Spinal cord (tissue), 10 donors: ENCODE results near the gene RNF149. TPM values are rescaled to one million over a fixed set of nuclear protein-coding genes. Genes with fewer than 3 reads are reported as not detected.

Experiments used
- DNase-seq, 6 donors: peaks; one replicate each; pipeline versions ENCODE4 v3.0.0 to v3.0.0-alpha.2; 2013 to 2015; ENCODE audit warnings: low spot score in 6 of 6, low read depth in 4 of 6
- H3K27ac ChIP-seq: one replicate; pipeline ENCODE4 v1.5.1; 2013; ENCODE audit warnings: low read depth, low read length, control low read depth
- H3K27me3 ChIP-seq: one replicate; pipeline ENCODE4 v1.6.1; 2013; ENCODE audit warnings: low read length; ENCODE audit not compliant: control insufficient read depth, insufficient read depth
- H3K36me3 ChIP-seq: one replicate; pipeline ENCODE4 v1.6.1; 2013; ENCODE audit warnings: low read length; ENCODE audit not compliant: control insufficient read depth, insufficient read depth
- H3K4me1 ChIP-seq: one replicate; pipeline ENCODE4 v1.6.1; 2013; ENCODE audit warnings: low read length; ENCODE audit not compliant: control insufficient read depth, insufficient read depth
- H3K4me3 ChIP-seq: one replicate; pipeline ENCODE4 v1.5.1; 2013; ENCODE audit warnings: low read depth, low read length, control low read depth
- H3K9me3 ChIP-seq: one replicate; pipeline ENCODE4 v1.6.1; 2013; ENCODE audit warnings: low read length; ENCODE audit not compliant: control insufficient read depth, insufficient read depth
- WGBS: methylation state at CpG from one replicate; pipeline ENCODE4 v1.1.5; 2013; ENCODE audit warnings: missing lambda C conversion rate; ENCODE audit not compliant: insufficient coverage; 5-methylcytosine and 5-hydroxymethylcytosine counted together
- polyA plus RNA-seq, 2 donors: library from polyadenylated mRNA; unstranded; fragments of 120-200 nt; gene quantifications; one replicate each; pipeline ENCODE4 v1.2.1, GENCODE V29; 2013; ENCODE audit not compliant: insufficient read length in 2 of 2
- small RNA-seq: library from RNA; depleted of rRNA; stranded (forward); fragments of <200 nt; gene quantifications from one replicate; pipeline ENCODE3, GENCODE V24; 2014; ENCODE audit warnings: low replicate concordance
- total RNA-seq, 2 donors: library from RNA; depleted of rRNA in 1 of 2; stranded (reverse); fragments of 120-200 nt in 1 of 2; fragments of >200 nt in 1 of 2; gene quantifications; one replicate each; pipeline versions ENCODE4 v1.2.3 to v1.2.4, GENCODE V29; 2013 to 2014
- donor health status: healthy.

The RNF149 gene
- total and polyA plus RNA-seq, 4 donors: 31.8 to 55.8 (median 39.7) TPM

DNA sequence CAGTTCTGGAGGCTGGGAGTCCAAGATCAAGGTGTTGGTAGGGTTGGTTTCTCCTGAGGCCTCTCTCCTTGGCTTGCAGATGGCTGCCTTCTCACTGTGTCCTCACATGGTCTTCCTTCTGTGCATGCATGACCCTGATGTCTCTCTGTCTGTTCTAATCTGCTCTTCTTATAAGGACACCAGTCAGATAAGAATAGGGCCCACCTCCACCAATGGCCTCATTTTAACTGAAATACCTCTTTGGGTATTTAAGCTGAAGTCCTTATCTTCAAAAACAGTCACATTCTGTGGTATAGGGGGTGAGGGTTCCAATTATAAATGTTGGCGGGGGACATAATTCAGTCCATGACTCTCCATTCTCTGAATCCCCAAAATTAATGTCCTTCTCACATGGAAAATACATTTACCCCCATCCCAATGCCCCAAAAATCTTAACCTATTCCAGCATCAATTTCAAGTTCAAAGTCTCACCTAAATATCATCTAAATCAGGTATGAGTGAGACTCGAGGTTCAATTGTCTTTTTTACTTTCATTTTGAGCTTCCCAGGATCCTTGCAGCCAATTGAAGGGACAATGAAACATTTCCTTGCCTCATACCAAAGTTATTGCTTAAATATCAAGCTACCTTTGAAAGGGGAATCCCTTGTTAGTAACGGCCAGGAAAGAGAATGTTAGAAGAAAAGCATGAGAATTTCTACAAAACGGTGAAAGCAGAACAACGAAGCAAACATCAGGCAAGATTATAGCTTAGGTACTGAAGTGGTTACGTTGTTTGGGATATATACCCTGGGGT lies 76.4 kb downstream of the RNF149 start:
- DNase-seq: no peak
- Histone ChIP-seq H3K36me3 (no peaks in the 10 kb centered on the region), H3K9me3 (no peaks in the 10 kb centered on the region), H3K4me1 (no peaks in the 10 kb centered on the region), H3K4me3 (no peak overlapping the region), H3K27me3 (no peaks in the 10 kb centered on the region), H3K27ac (no peak overlapping the region)
- 93% methylated on average over 4 of the region's 6 CpGs for WGBS

DNA sequence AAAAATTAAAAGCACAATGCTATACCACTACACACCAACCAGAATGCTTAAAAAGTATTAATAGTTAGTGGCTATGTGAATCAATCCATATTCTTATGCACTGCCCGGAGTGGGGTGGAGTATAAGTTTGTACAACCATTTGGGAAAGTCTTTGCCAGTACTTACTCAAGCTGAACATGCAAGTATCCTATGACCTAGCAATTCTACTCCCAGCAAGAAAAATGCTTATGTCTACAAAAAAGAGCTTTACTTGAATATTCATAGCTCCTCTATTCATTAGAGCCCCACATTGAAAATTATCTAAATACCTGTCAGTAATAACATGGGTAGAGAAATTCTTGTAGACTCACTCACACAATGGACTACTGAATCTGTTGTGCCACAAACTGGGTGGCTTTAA lies 77.3 kb downstream of the RNF149 start:
- H3K9me3 ChIP-seq: no peaks in the 10 kb centered on the region
- no peaks in the 10 kb centered on the region for H3K36me3 ChIP-seq
- no CpG with 5 or more reads among the region's 1 CpG for WGBS
- H3K27me3 ChIP-seq: no peaks in the 10 kb centered on the region
- H3K4me1 ChIP-seq: no peaks in the 10 kb centered on the region
- H3K4me3 ChIP-seq: no peak overlapping the region
- no peak overlapping the region for H3K27ac ChIP-seq
- DNase-seq: no peak

DNA sequence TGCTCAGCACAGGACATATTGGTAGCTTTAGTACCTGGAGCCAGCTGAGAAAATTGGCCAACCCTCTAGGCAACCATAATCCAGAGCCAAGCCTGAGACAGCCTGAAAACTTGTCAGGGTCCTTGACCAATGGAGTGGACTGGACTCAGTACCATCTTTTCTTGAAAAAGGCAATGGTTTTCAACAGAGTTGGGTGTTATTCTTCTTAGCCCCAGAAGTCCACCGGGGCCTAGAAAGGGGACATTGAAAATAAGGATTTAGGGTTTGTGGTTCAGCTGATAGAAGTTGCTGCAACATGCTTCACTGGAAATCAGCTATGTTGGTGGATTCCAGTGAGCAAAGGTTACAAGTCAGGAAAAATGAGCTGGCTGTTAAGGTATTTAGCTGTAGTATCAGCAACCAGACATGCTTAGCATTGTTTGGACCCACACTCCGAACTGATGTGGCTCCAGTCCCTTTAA lies 77.9 kb downstream of the RNF149 start:
- H3K36me3 ChIP-seq: no peaks in the 10 kb centered on the region
- H3K4me1 ChIP-seq: no peaks in the 10 kb centered on the region
- H3K4me3 ChIP-seq: no peak overlapping the region
- no peaks in the 10 kb centered on the region for H3K9me3 ChIP-seq
- H3K27me3 ChIP-seq: no peaks in the 10 kb centered on the region
- H3K27ac ChIP-seq: no peak overlapping the region
- WGBS: 100% methylated on average over 1 of the region's 2 CpGs
- no peak for DNase-seq

Small RNA genes lying within 50 kb of the gene (small RNA-seq; reads per million reads assigned to genes)
- 0.12 reads per million for gene MIR5696
- 116 reads per million, percentile 98 among the genes with 10 or more reads in this experiment for gene SNORD89

Other genes starting within 250 kb of the RNF149 start
- gene TBC1D8, start 157.3 kb downstream of the RNF149 start, total RNA-seq: 10 to 100 TPM; 16.7 to 21.3 TPM
- gene TBC1D8, start 157.3 kb downstream of the RNF149 start, polyA plus RNA-seq: 10 to 100 TPM; 17.7 to 18.3 TPM
- 10 to 100 TPM; 18.6 to 42.5 TPM for gene CNOT11, start 55.8 kb downstream of the RNF149 start, total RNA-seq
- gene CNOT11, start 55.8 kb downstream of the RNF149 start, polyA plus RNA-seq: 10 to 100 TPM; 33.1 TPM
- 10 to 100 TPM in 1 of 2 donors, 1 to 10 TPM in 1; 8.1 to 48.5 TPM for gene CREG2, start 78.8 kb upstream of the RNF149 start, total RNA-seq
- gene CREG2, start 78.8 kb upstream of the RNF149 start, polyA plus RNA-seq: 10 to 100 TPM; 24.7 to 34.4 TPM
- gene RFX8, start 166.4 kb upstream of the RNF149 start, total RNA-seq: 1 to 10 TPM in 1 of 2 donors, under 1 TPM in 1; 0.66 to 1.1 TPM
- 1 to 10 TPM; 1.1 to 1.4 TPM for gene RFX8, start 166.4 kb upstream of the RNF149 start, polyA plus RNA-seq